Gastrocnemius medialis (tissue), 4 donors: ENCODE measurements around the gene MAD1L1.

ENCODE experiments used
- CTCF ChIP-seq, 5 experiments: fragments of 450-650 bp in 3 of 5; fragments of 200-600 bp in 2 of 5; sonication (generic) in 2 of 5; IDR thresholded peaks in 4 of 5; conservative IDR thresholded peaks in 1 of 5; 1 replicate in 4 of 5; 2 replicates in 1 of 5; pipeline ENCODE4 v1.5.1; 2016 to 2019; ENCODE audit warnings: antibody characterized with exemption in 5 of 5, mild to moderate bottlenecking in 3 of 5, moderate library complexity in 3 of 5
- POLR2A ChIP-seq, 2 donors: fragments of 450-650 bp; IDR thresholded peaks; one replicate each; pipeline ENCODE4 v1.6.1; 2017; ENCODE audit warnings: antibody characterized with exemption in 2 of 2, mild to moderate bottlenecking in 2 of 2, moderate library complexity in 2 of 2

GRCh38 chr7:1863091-1863900, 369.4 kb downstream of the MAD1L1 start:
- TF ChIP-seq CTCF (IDR thresholded peaks at IDR 0.05 in 4 of 5, conservative IDR thresholded peaks at IDR 0.05 in 1 of 5) (no peak), POLR2A (IDR thresholded peaks at IDR 0.05) (no peak)
